Trophoblast cell (in vitro differentiated cells and primary cell): ENCODE measurements around the gene N4BP3.

Experiments used
- DNase-seq, 2 donors: peaks; one replicate each; pipeline ENCODE4 v3.0.0-alpha.2; 2016
- H2AFZ ChIP-seq: 2 replicates; pipeline ENCODE4 v1.6.1; 2013; ENCODE audit warnings: low read length, moderate library complexity, mild to moderate bottlenecking; ENCODE audit not compliant: insufficient read depth, poor library complexity
- H2AK5ac ChIP-seq: 2 replicates; pipeline ENCODE4 v1.6.1; 2013; ENCODE audit warnings: mild to moderate bottlenecking, low read length
- H2BK120ac ChIP-seq: 2 replicates; pipeline ENCODE4 v1.6.1; 2013; ENCODE audit warnings: low read length, mild to moderate bottlenecking, moderate library complexity; ENCODE audit not compliant: insufficient read depth, poor library complexity
- H2BK12ac ChIP-seq: 2 replicates; pipeline ENCODE4 v1.6.1; 2013; ENCODE audit warnings: mild to moderate bottlenecking, low read length, moderate library complexity
- H2BK5ac ChIP-seq: 2 replicates; pipeline ENCODE4 v1.6.1; 2013; ENCODE audit warnings: low read length, low read depth, moderate library complexity, mild to moderate bottlenecking; ENCODE audit not compliant: poor library complexity
- H3K14ac ChIP-seq: 2 replicates; pipeline ENCODE4 v1.6.1; 2013; ENCODE audit warnings: mild to moderate bottlenecking, low read length
- H3K18ac ChIP-seq: 2 replicates; pipeline ENCODE4 v1.6.1; 2013; ENCODE audit warnings: mild to moderate bottlenecking, low read length
- H3K23ac ChIP-seq: 2 replicates; pipeline ENCODE4 v1.6.1; 2013; ENCODE audit warnings: low read length
- H3K27ac ChIP-seq: 2 replicates; pipeline ENCODE4 v1.5.1; 2013; ENCODE audit warnings: low read depth, mild to moderate bottlenecking, inconsistent platforms, low read length, moderate library complexity
- H3K27me3 ChIP-seq: 2 replicates; pipeline ENCODE4 v1.6.1; 2013; ENCODE audit warnings: inconsistent platforms, mild to moderate bottlenecking, low read length, moderate library complexity; ENCODE audit not compliant: insufficient read depth
- H3K36me3 ChIP-seq, 2 experiments: 1 replicate in 1 of 2; 2 replicates in 1 of 2; pipeline ENCODE4 v1.6.1; 2013; ENCODE audit warnings: low read length in 2 of 2, mild to moderate bottlenecking in 2 of 2, moderate library complexity in 1 of 2; ENCODE audit not compliant: insufficient read depth in 2 of 2, control insufficient read depth in 1 of 2
- H3K4ac ChIP-seq: 2 replicates; pipeline ENCODE4 v1.6.1; 2013; ENCODE audit warnings: low read depth, mild to moderate bottlenecking, low read length, moderate library complexity
- H3K4me1 ChIP-seq, 2 experiments: 1 replicate in 1 of 2; 2 replicates in 1 of 2; pipeline ENCODE4 v1.6.1; 2013; ENCODE audit warnings: low read length in 2 of 2, mild to moderate bottlenecking in 2 of 2, moderate library complexity in 1 of 2; ENCODE audit not compliant: insufficient read depth in 2 of 2, control insufficient read depth in 1 of 2
- H3K4me2 ChIP-seq: 2 replicates; pipeline ENCODE4 v1.6.1; 2013; ENCODE audit warnings: inconsistent platforms, mild to moderate bottlenecking, low read length, moderate library complexity
- H3K4me3 ChIP-seq: 2 replicates; pipeline ENCODE4 v1.5.1; 2013; ENCODE audit warnings: mild to moderate bottlenecking, low read depth, low read length, inconsistent platforms
- H3K79me1 ChIP-seq: one replicate; pipeline ENCODE4 v1.6.1; 2013; ENCODE audit warnings: low read length
- H3K79me2 ChIP-seq: 2 replicates; pipeline ENCODE4 v1.6.1; 2013; ENCODE audit warnings: low read length, mild to moderate bottlenecking; ENCODE audit not compliant: control insufficient read depth, insufficient read depth, poor library complexity
- H3K9ac ChIP-seq: 2 replicates; pipeline ENCODE4 v1.6.1; 2013; ENCODE audit warnings: mild to moderate bottlenecking, low read length
- H3K9me3 ChIP-seq: 2 replicates; pipeline ENCODE4 v1.6.1; 2013; ENCODE audit warnings: low read depth, mild to moderate bottlenecking, control low read depth, inconsistent platforms, low read length; ENCODE audit not compliant: insufficient read depth
- H4K12ac ChIP-seq: 2 replicates; pipeline ENCODE4 v1.6.1; 2013; ENCODE audit warnings: low read depth, mild to moderate bottlenecking, low read length, moderate library complexity
- H4K8ac ChIP-seq: 2 replicates; pipeline ENCODE4 v1.6.1; 2013; ENCODE audit warnings: low read depth, mild to moderate bottlenecking, low read length, moderate library complexity
- H4K91ac ChIP-seq: one replicate; pipeline ENCODE4 v1.6.1; 2013; ENCODE audit warnings: low read depth, mild to moderate bottlenecking, low read length, moderate library complexity
- WGBS: extraction: QIAGEN DNeasy Blood & Tissue Kit; methylation state at CpG from one replicate; pipeline ENCODE4 v1.1.7; 2013; ENCODE audit warnings: missing lambda C conversion rate; ENCODE audit not compliant: insufficient read length, insufficient coverage; ENCODE audit errors: extremely low coverage; 5-methylcytosine and 5-hydroxymethylcytosine counted together

The N4BP3 gene

DNA sequence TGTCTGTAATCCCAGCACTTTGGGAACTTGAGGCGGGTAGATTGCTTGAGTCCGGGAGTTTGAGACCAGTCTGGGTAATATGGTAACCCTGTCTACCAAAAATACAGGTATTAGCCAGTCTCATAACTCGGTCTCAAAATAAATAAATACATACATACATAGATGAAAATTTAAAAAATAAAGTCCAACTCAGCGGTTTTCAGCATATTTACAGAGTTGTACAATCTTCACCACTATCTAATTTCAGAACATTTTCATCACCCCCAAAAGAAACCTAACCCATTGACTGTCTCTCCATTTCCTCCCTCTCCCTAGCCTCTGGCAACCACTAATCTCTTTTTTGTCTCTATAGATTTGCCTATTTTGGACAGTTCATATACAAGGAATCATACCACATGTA is 28.2 kb downstream of the N4BP3 start:
- no peak overlapping the region for H3K14ac ChIP-seq
- no peaks in the 10 kb centered on the region for H3K79me2 ChIP-seq
- H2BK12ac ChIP-seq: no peak overlapping the region
- no peak overlapping the region for H2BK120ac ChIP-seq
- H3K4ac ChIP-seq: no peak overlapping the region
- H4K8ac ChIP-seq: no peak overlapping the region
- H2AFZ ChIP-seq: no peak overlapping the region
- H3K27me3 ChIP-seq: no peaks in the 10 kb centered on the region
- no peak overlapping the region for H3K4me3 ChIP-seq
- no peak overlapping the region for H3K23ac ChIP-seq
- H3K36me3 ChIP-seq: peaks cover 31 to 39% of the 10 kb centered on the region in 2 experiments
- H4K91ac ChIP-seq: no peak overlapping the region
- no CpG with 5 or more reads among the region's 4 CpGs for WGBS
- no peak overlapping the region for H3K27ac ChIP-seq
- no peak overlapping the region for H3K4me2 ChIP-seq
- H3K9me3 ChIP-seq: peaks cover 3% of the 10 kb centered on the region
- H3K18ac ChIP-seq: no peak overlapping the region
- no peak overlapping the region for H2AK5ac ChIP-seq
- no peaks in the 10 kb centered on the region for H3K79me1 ChIP-seq
- peaks cover 2 to 3% of the 10 kb centered on the region in 2 experiments for H3K4me1 ChIP-seq
- no peak for DNase-seq
- no peak overlapping the region for H2BK5ac ChIP-seq
- no peak overlapping the region for H4K12ac ChIP-seq
- no peak overlapping the region for H3K9ac ChIP-seq

DNA sequence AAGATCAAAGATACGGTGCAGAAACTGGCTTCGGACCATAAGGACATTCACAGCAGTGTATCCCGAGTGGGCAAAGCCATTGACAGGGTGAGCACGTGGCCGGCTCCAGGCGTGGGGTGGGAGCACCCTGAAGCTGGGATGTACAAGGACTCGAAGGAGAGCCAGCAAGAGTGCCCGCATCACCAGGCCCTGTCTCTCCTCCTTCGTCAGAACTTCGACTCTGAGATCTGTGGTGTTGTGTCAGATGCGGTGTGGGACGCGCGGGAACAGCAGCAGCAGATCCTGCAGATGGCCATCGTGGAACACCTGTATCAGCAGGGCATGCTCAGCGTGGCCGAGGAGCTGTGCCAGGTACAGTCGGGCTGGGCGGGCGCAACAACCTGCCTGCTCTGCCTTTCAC is 29.3 kb downstream of the N4BP3 start:
- no peak overlapping the region for H3K14ac ChIP-seq
- no peak for DNase-seq
- H3K23ac ChIP-seq: no peak overlapping the region
- H3K4me2 ChIP-seq: no peak overlapping the region
- H3K4ac ChIP-seq: no peak overlapping the region
- H3K9ac ChIP-seq: no peak overlapping the region
- H2BK12ac ChIP-seq: no peak overlapping the region
- no peak overlapping the region for H4K12ac ChIP-seq
- H4K91ac ChIP-seq: no peak overlapping the region
- H3K4me1 ChIP-seq: peaks cover 2 to 3% of the 10 kb centered on the region in 2 experiments
- WGBS: no CpG with 5 or more reads among the region's 20 CpGs
- no peak overlapping the region for H2AK5ac ChIP-seq
- no peak overlapping the region for H2AFZ ChIP-seq
- no peak overlapping the region for H3K4me3 ChIP-seq
- no peak overlapping the region for H4K8ac ChIP-seq
- no peak overlapping the region for H2BK120ac ChIP-seq
- no peaks in the 10 kb centered on the region for H3K79me2 ChIP-seq
- H3K27me3 ChIP-seq: no peaks in the 10 kb centered on the region
- H3K36me3 ChIP-seq: peaks cover 41 to 49% of the 10 kb centered on the region in 2 experiments
- peaks cover 3% of the 10 kb centered on the region for H3K9me3 ChIP-seq
- no peaks in the 10 kb centered on the region for H3K79me1 ChIP-seq
- no peak overlapping the region for H3K27ac ChIP-seq
- H3K18ac ChIP-seq: no peak overlapping the region
- no peak overlapping the region for H2BK5ac ChIP-seq

DNA sequence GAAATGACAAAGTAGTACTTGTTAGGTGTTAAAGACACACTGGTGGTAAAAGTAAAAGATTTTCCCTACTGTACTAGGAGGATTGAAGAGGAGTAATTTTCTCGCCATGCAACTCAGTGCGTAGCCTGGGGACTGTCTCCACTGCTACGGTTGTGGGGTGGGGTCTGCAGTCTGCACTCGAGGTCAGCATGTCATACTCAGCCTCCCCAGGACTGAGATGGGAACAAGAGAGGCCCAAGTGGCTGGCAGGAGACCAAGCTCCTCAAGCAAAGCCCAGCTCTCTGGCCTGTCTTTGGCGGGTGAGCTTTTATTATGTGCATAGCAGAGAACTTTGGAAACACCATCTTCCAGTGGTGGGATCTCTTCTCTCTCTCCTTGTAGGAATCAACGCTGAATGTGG is 29.9 kb downstream of the N4BP3 start:
- Histone ChIP-seq H2AFZ (no peak overlapping the region), H2BK120ac (no peak overlapping the region), H3K36me3 (peaks cover 43 to 50% of the 10 kb centered on the region in 2 experiments), H3K18ac (no peak overlapping the region), H3K23ac (no peak overlapping the region), H2BK12ac (no peak overlapping the region), H3K79me1 (no peaks in the 10 kb centered on the region), H4K12ac (no peak overlapping the region), H3K4me1 (peaks cover 2 to 3% of the 10 kb centered on the region in 2 experiments), H3K9me3 (peaks cover 3% of the 10 kb centered on the region), H4K8ac (no peak overlapping the region), H3K4me3 (peak overlapping the region; percentile 30), H4K91ac (no peak overlapping the region), H3K27me3 (no peaks in the 10 kb centered on the region), H3K9ac (no peak overlapping the region), H3K4ac (no peak overlapping the region), H3K14ac (no peak overlapping the region), H3K27ac (no peak overlapping the region), H3K4me2 (no peak overlapping the region), H3K79me2 (no peaks in the 10 kb centered on the region), H2AK5ac (no peak overlapping the region), H2BK5ac (no peak overlapping the region)
- no peak for DNase-seq
- WGBS: no CpG with 5 or more reads among the region's 6 CpGs

DNA sequence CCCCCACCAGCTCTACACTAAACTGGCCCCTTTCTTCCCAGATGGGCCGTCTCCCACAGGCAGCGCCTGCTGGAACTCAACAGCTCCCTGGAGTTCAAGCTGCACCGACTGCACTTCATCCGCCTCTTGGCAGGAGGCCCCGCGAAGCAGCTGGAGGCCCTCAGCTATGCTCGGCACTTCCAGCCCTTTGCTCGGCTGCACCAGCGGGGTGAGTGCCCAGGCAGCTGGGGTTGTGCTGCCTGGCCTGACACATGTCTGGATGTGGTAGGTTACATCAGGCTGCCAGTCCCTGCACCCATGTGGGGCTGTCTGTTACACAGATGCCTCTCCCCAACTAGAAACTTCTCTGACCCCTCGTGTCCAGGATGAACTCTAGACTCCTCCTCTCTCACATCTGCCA is 30.6 kb downstream of the N4BP3 start:
- no peak overlapping the region for H3K9ac ChIP-seq
- no peak overlapping the region for H3K4ac ChIP-seq
- H3K79me2 ChIP-seq: no peaks in the 10 kb centered on the region
- H3K36me3 ChIP-seq: peaks cover 46 to 56% of the 10 kb centered on the region in 2 experiments
- no peak overlapping the region for H4K91ac ChIP-seq
- no peak overlapping the region for H2AK5ac ChIP-seq
- DNase-seq: no peak
- no peak overlapping the region for H4K8ac ChIP-seq
- no peak overlapping the region for H2BK120ac ChIP-seq
- H3K27me3 ChIP-seq: no peaks in the 10 kb centered on the region
- H2AFZ ChIP-seq: no peak overlapping the region
- no peak overlapping the region for H3K23ac ChIP-seq
- no peaks in the 10 kb centered on the region for H3K79me1 ChIP-seq
- H3K27ac ChIP-seq: no peak overlapping the region
- H3K14ac ChIP-seq: no peak overlapping the region
- no peak overlapping the region for H2BK5ac ChIP-seq
- no peak overlapping the region for H3K4me2 ChIP-seq
- H3K4me3 ChIP-seq: no peak overlapping the region
- no CpG with 5 or more reads among the region's 10 CpGs for WGBS
- H2BK12ac ChIP-seq: no peak overlapping the region
- peaks cover 3% of the 10 kb centered on the region for H3K9me3 ChIP-seq
- H3K18ac ChIP-seq: peak overlapping the region; percentile 5
- peaks cover 2 to 3% of the 10 kb centered on the region in 2 experiments for H3K4me1 ChIP-seq
- no peak overlapping the region for H4K12ac ChIP-seq
